Cardiac muscle cell (in vitro differentiated cells and primary cell): ENCODE data around the gene PADI1. TPM values are rescaled to one million over a fixed set of nuclear protein-coding genes. Genes with fewer than 3 reads are reported as not detected.

Source experiments
- DNase-seq, 2 donors: peaks; one replicate each; pipeline versions ENCODE4 v3.0.0 to v3.0.0-alpha.2; 2010 to 2017; ENCODE audit warnings: low read depth in 1 of 2, low spot score in 1 of 2
- H3K27ac ChIP-seq: fragments of 200-600 bp; sonication (generic); 2 replicates; pipeline ENCODE4 v1.5.1; 2016
- H3K27me3 ChIP-seq: fragments of 200-600 bp; sonication (generic); 2 replicates; pipeline ENCODE4 v1.6.0; 2016; ENCODE audit warnings: control low read depth
- H3K36me3 ChIP-seq: fragments of 200-600 bp; sonication (generic); 2 replicates; pipeline ENCODE4 v1.5.1; 2016; ENCODE audit warnings: control low read depth
- H3K4me1 ChIP-seq: fragments of 200-600 bp; sonication (generic); 2 replicates; pipeline ENCODE4 v1.8.1; 2017; ENCODE audit warnings: low read depth, mild to moderate bottlenecking, mixed run types
- H3K4me3 ChIP-seq: fragments of 200-600 bp; sonication (generic); 2 replicates; pipeline ENCODE4 v1.5.1; 2016; ENCODE audit warnings: mild to moderate bottlenecking
- H3K9me3 ChIP-seq: fragments of 200-600 bp; sonication (generic); 2 replicates; pipeline ENCODE4 v1.5.1; 2017; ENCODE audit warnings: low read depth, mild to moderate bottlenecking, control low read depth
- CTCF ChIP-seq: IDR thresholded peaks from 2 replicates; pipeline ENCODE4 v1.5.1; 2012; ENCODE audit warnings: low read depth, mild to moderate bottlenecking, low read length
- polyA plus RNA-seq: library from polyadenylated mRNA; unstranded; fragments of >200 nt; fragmentation: Nextera tagmentation; extraction: Ambion mirVana; gene quantifications from 2 replicates; pipeline ENCODE4 v1.2.1, GENCODE V29; 2016
- total RNA-seq: library from RNA; depleted of rRNA; stranded (reverse); fragments of >200 nt; gene quantifications from 2 replicates; pipeline ENCODE4 v1.2.3, GENCODE V29; 2016

PADI1 gene
- total and polyA plus RNA-seq, 2 experiments from 2014 or later, result 1.3 to 6.7 TPM

- H3K9me3 ChIP-seq, result no peaks in the 10 kb centered on the region
- no peak overlapping the region for H3K4me3 ChIP-seq
- no peaks in the 10 kb centered on the region for H3K4me1 ChIP-seq
- TF ChIP-seq CTCF, result no peak
- DNase-seq, result no peak
- no peaks in the 10 kb centered on the region for H3K27me3 ChIP-seq
- no peaks in the 10 kb centered on the region for H3K36me3 ChIP-seq
- no peak overlapping the region for H3K27ac ChIP-seq
Measured at GRCh38 chr1:17167041-17167785, 37.7 kb upstream of the PADI1 start.

GRCh38 chr1:17167786-17168090 is 37.2 kb upstream of the PADI1 start:
- no peaks in the 10 kb centered on the region for H3K36me3 ChIP-seq
- no peaks in the 10 kb centered on the region for H3K9me3 ChIP-seq
- no peaks in the 10 kb centered on the region for H3K27me3 ChIP-seq
- no peak for TF ChIP-seq CTCF
- no peaks in the 10 kb centered on the region for H3K4me1 ChIP-seq
- no peak for DNase-seq
- no peak overlapping the region for H3K27ac ChIP-seq
- H3K4me3 ChIP-seq, result no peak overlapping the region

DNA sequence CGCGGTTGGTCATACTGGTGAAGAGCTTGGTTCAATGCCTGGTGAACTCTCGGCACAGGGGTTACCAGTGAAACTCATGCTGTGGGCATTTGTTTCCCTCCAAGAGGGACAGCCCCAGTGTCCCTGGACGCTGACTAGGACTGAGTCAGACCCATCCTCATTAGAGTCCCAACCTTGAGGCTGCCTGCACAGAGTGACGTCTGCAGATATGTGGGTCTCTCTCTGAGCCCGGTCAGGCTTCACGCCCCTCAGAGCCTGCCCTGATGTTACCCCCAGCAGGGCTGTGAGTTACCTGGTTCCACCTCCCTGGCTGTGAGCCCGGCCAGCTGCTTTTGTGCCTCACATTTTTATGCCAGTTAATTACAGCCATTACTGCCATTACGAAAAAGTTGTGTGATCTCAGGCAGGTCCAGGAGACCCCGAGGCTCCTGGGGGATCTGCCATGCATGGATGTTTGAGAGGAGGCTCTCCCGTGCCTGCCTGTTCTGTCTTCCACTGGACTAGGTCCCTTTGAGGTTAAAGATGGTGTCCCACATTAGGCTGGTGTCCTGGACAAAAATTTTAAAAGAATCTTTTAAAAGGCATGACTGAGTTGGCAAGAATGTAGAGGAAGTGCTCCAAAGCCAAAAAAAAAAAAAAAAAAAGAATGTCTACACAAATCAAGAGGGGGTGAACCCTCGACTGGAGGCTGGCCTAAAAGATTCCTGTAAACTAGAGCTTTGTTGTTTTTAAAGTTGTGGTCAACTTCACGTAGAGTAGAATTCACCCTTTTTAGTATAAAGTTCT is 36.6 kb upstream of the PADI1 start:
- no peaks in the 10 kb centered on the region for H3K27me3 ChIP-seq
- H3K27ac ChIP-seq, result no peak overlapping the region
- no peak overlapping the region for H3K4me3 ChIP-seq
- DNase-seq, result peak in 1 of 2 donors; percentile 70
- H3K4me1 ChIP-seq, result no peaks in the 10 kb centered on the region
- no peaks in the 10 kb centered on the region for H3K36me3 ChIP-seq
- no peak for TF ChIP-seq CTCF
- H3K9me3 ChIP-seq, result no peaks in the 10 kb centered on the region

GRCh38 chr1:17170571-17170970 is 34.4 kb upstream of the PADI1 start:
- Histone ChIP-seq H3K9me3 (no peaks in the 10 kb centered on the region), H3K4me1 (no peaks in the 10 kb centered on the region), H3K27ac (no peak overlapping the region), H3K4me3 (no peak overlapping the region), H3K27me3 (no peaks in the 10 kb centered on the region), H3K36me3 (no peaks in the 10 kb centered on the region)
- no peak for DNase-seq
- no peak for TF ChIP-seq CTCF

- no peaks in the 10 kb centered on the region for H3K9me3 ChIP-seq
- DNase-seq, result no peak
- no peak for TF ChIP-seq CTCF
Measured at GRCh38 chr1:17173217-17173616, 31.7 kb upstream of the PADI1 start.

More at GRCh38 chr1:17173217-17173616, 31.7 kb upstream of the PADI1 start:
- no peaks in the 10 kb centered on the region for H3K4me1 ChIP-seq
- no peak overlapping the region for H3K27ac ChIP-seq
- no peaks in the 10 kb centered on the region for H3K27me3 ChIP-seq
- H3K4me3 ChIP-seq, result no peak overlapping the region
- H3K36me3 ChIP-seq, result no peaks in the 10 kb centered on the region
